MCF 10A (cell line): ENCODE results near the gene AEBP1. TPM values are rescaled to one million over a fixed set of nuclear protein-coding genes. Genes with fewer than 3 reads are reported as not detected.

Source experiments
- BruUV-seq: library from RNA; stranded (reverse); fragments of 400-500 nt; replicated peaks from 2 replicates; lab custom pipeline; 2021; lab: Mats Ljungman, UMichigan
- CTCF ChIA-PET: fragments of 300-600 bp; sonication (Branson Sonifier 250); formaldehyde crosslinking; extraction: SDS; loops from one replicate; lab custom pipeline; 2021; ENCODE audit warnings: antibody characterized with exemption, inconsistent platforms; lab: Yijun Ruan, JAX
- POLR2A ChIA-PET: fragments of 300-600, 350-650 bp; sonication (Branson Sonifier 250); formaldehyde crosslinking; extraction: SDS; loops from one replicate; lab custom pipeline; 2020; ENCODE audit warnings: antibody characterized with exemption, inconsistent platforms; lab: Yijun Ruan, JAX
- DNase-seq: peaks from one replicate; pipeline ENCODE4 v3.0.0-alpha.2; 2018; ENCODE audit not compliant: unreplicated experiment
- H3K27ac Mint-ChIP-seq: one replicate; pipeline ENCODE4 v1.8.0; 2022; ENCODE audit warnings: mild to moderate bottlenecking, low read depth, mixed read lengths; ENCODE audit not compliant: unreplicated experiment
- H3K27me3 Mint-ChIP-seq: one replicate; pipeline ENCODE4 v1.8.0; 2022; ENCODE audit warnings: mixed read lengths; ENCODE audit not compliant: insufficient read depth, unreplicated experiment
- H3K36me3 Mint-ChIP-seq: one replicate; pipeline ENCODE4 v1.8.0; 2022; ENCODE audit warnings: mild to moderate bottlenecking, moderate library complexity, mixed read lengths; ENCODE audit not compliant: insufficient read depth, unreplicated experiment
- H3K4me1 Mint-ChIP-seq: one replicate; pipeline ENCODE4 v1.8.0; 2022; ENCODE audit warnings: mixed read lengths; ENCODE audit not compliant: insufficient read depth, unreplicated experiment
- H3K4me3 Mint-ChIP-seq: one replicate; pipeline ENCODE4 v1.8.0; 2022; ENCODE audit warnings: mild to moderate bottlenecking, moderate library complexity, mixed read lengths; ENCODE audit not compliant: unreplicated experiment
- H3K9me3 Mint-ChIP-seq: one replicate; pipeline ENCODE4 v1.8.0; 2022; ENCODE audit warnings: mixed read lengths; ENCODE audit not compliant: unreplicated experiment
- CTCF ChIP-seq: fragments of 200-600 bp; IDR thresholded peaks from one replicate; pipeline ENCODE4 v1.8.0; 2022; ENCODE audit warnings: antibody characterized with exemption, mild to moderate bottlenecking; ENCODE audit not compliant: unreplicated experiment
- intact Hi-C: fragments of 100-400 bp; cut with micrococcal nuclease; formaldehyde crosslinking; loops from 2 replicates; pipeline ENCODE4 v1.14.1; 2022
- total RNA-seq: library from RNA; stranded (reverse); gene quantifications from 2 replicates; pipeline ENCODE4 v1.2.3, GENCODE V29; 2022

The AEBP1 gene
- total RNA-seq, 1 experiment from 2014 or later, result not detected

- no TSS peak for BruUV-seq
- DNase-seq, result no peak
- Mint-ChIP-seq H3K4me3 (no peak overlapping the region), H3K9me3 (no peaks in the 10 kb centered on the region), H3K27me3 (no peaks in the 10 kb centered on the region), H3K27ac (no peak overlapping the region), H3K36me3 (peaks cover 12% of the 10 kb centered on the region), H3K4me1 (peaks cover 16% of the 10 kb centered on the region)
- ChIA-PET POLR2A (no interaction called here), CTCF (no interaction called here)
- TF ChIP-seq CTCF, result no peak
- intact Hi-C loops, result no loop called here
Measured at GRCh38 chr7:44107116-44107960, 3.2 kb downstream of the AEBP1 start.

GRCh38 chr7:44107961-44108767, 4.0 kb downstream of the AEBP1 start:
- Mint-ChIP-seq H3K27ac (peak overlapping the region; percentile 34), H3K4me1 (peaks cover 8% of the 10 kb centered on the region), H3K27me3 (no peaks in the 10 kb centered on the region), H3K4me3 (no peak overlapping the region), H3K9me3 (no peaks in the 10 kb centered on the region), H3K36me3 (peaks cover 14% of the 10 kb centered on the region)
- no peak for DNase-seq
- intact Hi-C loops, result no loop called here
- POLR2A ChIA-PET, result no interaction called here
- no peak for TF ChIP-seq CTCF
- CTCF ChIA-PET, result interaction anchor here (0.7 kb wide), 1 partner anchor 16 kb away, joined by 4 read pairs; the partner anchor contains the start of gene POLD2
- no TSS peak for BruUV-seq

GRCh38 chr7:44108768-44109750, 4.9 kb downstream of the AEBP1 start:
- H3K27ac Mint-ChIP-seq, result no peak overlapping the region
- POLR2A ChIA-PET, result no interaction called here
- DNase-seq, result no peak
- CTCF ChIA-PET, result interaction anchor here (0.7 kb wide), 1 partner anchor 15 kb away, joined by 4 read pairs; the partner anchor contains the start of gene POLD2
- H3K27me3 Mint-ChIP-seq, result no peaks in the 10 kb centered on the region
- intact Hi-C loops, result no loop called here
- BruUV-seq, result no TSS peak
- H3K9me3 Mint-ChIP-seq, result no peaks in the 10 kb centered on the region
- H3K4me3 Mint-ChIP-seq, result no peak overlapping the region
- peaks cover 7% of the 10 kb centered on the region for H3K4me1 Mint-ChIP-seq
- no peak for TF ChIP-seq CTCF
- peaks cover 14% of the 10 kb centered on the region for H3K36me3 Mint-ChIP-seq
